Measurements from ENCODE around the gene CYYR1.

- no peak for TF ChIP-seq CTCF (IDR thresholded peaks at IDR 0.05)
- TF ChIP-seq ZFX (IDR thresholded peaks at IDR 0.05; ENCODE audit: borderline replicate concordance) = no peak
These were observed 23.9 kb upstream of the CYYR1 start for GRCh38 chr21:26597031-26597430.
